Measurements from ENCODE around the gene CDY2B. TPM values are rescaled to one million over a fixed set of nuclear protein-coding genes. Genes with fewer than 3 reads are reported as not detected.
"Not testable (repeated sequence)": the region's sequence is repeated elsewhere in the genome, so short reads cannot be mapped to it uniquely, and the experiment has no call there.

The CDY2B gene, protein sequence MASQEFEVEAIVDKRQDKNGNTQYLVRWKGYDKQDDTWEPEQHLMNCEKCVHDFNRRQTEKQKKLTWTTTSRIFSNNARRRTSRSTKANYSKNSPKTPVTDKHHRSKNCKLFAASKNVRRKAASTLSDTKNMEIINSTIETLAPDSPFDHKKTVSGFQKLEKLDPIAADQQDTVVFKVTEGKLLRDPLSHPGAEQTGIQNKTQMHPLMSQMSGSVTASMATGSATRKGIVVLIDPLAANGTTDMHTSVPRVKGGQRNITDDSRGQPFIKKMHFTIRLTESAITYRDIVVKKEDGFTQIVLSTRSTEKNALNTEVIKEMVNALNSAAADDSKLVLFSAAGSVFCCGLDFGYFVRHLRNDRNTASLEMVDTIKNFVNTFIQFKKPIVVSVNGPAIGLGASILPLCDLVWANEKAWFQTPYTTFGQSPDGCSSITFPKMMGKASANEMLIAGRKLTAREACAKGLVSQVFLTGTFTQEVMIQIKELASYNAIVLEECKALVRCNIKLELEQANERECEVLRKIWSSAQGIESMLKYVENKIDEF
- polyA plus RNA-seq (not detected in 2 replicates), polyA minus RNA-seq (not detected in 2 replicates)

- not testable (repeated sequence) for H4K20me1 ChIP-seq (ENCODE audit: insufficient read depth); H3K9me3 ChIP-seq (ENCODE audit: low read length); H3K27me3 ChIP-seq (ENCODE audit: insufficient read depth, low read depth, low read length); H3F3A ChIP-seq (ENCODE audit: insufficient read depth, low read length, poor library complexity, severe bottlenecking); H3K9me2 ChIP-seq (ENCODE audit: insufficient read depth, low read length); H3K36me3 ChIP-seq (ENCODE audit: insufficient read depth, low read length); H3K4me2 ChIP-seq (ENCODE audit: low read length); H3K79me2 ChIP-seq (replicated peaks; ENCODE audit: insufficient read depth, low read length); H3K9ac ChIP-seq (ENCODE audit: low read length); H3K4me3 ChIP-seq (ENCODE audit: low read length); H2AFZ ChIP-seq (ENCODE audit: low read depth, low read length); H3K27ac ChIP-seq (ENCODE audit: low read length)
Measured at GRCh38 chrY:17880120-17880519, at the start of gene CDY2B. Gene CDY2B (minus strand): TSS chrY:17880220. CDS start chrY:17879892, 328 bp downstream.

DNA sequence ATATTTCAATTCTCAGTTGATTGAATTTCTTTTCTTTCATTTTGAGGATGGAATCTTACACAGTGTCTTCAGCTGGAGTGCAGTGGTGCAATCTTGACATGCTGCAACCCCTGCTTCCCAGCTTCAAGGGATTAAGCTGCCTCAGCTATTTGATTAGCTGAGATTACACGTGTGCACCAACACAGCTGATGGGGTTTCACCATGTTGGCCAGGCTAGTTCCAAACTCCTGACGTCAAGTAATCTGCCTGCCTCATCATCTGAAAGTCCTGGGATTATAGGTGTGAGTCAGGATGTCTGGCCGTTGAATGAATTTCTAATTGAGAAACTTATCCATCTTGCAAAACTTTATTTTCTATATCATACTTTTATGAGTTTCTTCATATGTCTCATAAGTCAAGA lies 28.0 kb upstream of the CDY2B start:
- not testable (repeated sequence) for H3K27ac ChIP-seq (ENCODE audit: low read length); H3K9me2 ChIP-seq (ENCODE audit: insufficient read depth, low read length); H3K4me2 ChIP-seq (ENCODE audit: low read length); H4K20me1 ChIP-seq (ENCODE audit: insufficient read depth); H3K79me2 ChIP-seq (replicated peaks; ENCODE audit: insufficient read depth, low read length); H3K36me3 ChIP-seq (ENCODE audit: insufficient read depth, low read length); H3K4me3 ChIP-seq (ENCODE audit: low read length); H3K9ac ChIP-seq (ENCODE audit: low read length); H3F3A ChIP-seq (ENCODE audit: insufficient read depth, low read length, poor library complexity, severe bottlenecking); H3K9me3 ChIP-seq (ENCODE audit: low read length); H2AFZ ChIP-seq (ENCODE audit: low read depth, low read length); H3K27me3 ChIP-seq (ENCODE audit: insufficient read depth, low read depth, low read length)

- H3K27me3 ChIP-seq (ENCODE audit: insufficient read depth, low read depth, low read length); H3K4me3 ChIP-seq (ENCODE audit: low read length); H3K27ac ChIP-seq (ENCODE audit: low read length); H3K79me2 ChIP-seq (replicated peaks; ENCODE audit: insufficient read depth, low read length); H3K9ac ChIP-seq (ENCODE audit: low read length); H3K9me3 ChIP-seq (ENCODE audit: low read length); H3K36me3 ChIP-seq (ENCODE audit: insufficient read depth, low read length); H3K9me2 ChIP-seq (ENCODE audit: insufficient read depth, low read length); H3F3A ChIP-seq (ENCODE audit: insufficient read depth, low read length, poor library complexity, severe bottlenecking); H3K4me2 ChIP-seq (ENCODE audit: low read length); H2AFZ ChIP-seq (ENCODE audit: low read depth, low read length); H4K20me1 ChIP-seq (ENCODE audit: insufficient read depth): not testable (repeated sequence)
Measured at GRCh38 chrY:17907351-17907750, 27.3 kb upstream of the CDY2B start.

- H4K20me1 ChIP-seq (ENCODE audit: insufficient read depth); H3K36me3 ChIP-seq (ENCODE audit: insufficient read depth, low read length); H3K27ac ChIP-seq (ENCODE audit: low read length); H3K27me3 ChIP-seq (ENCODE audit: insufficient read depth, low read depth, low read length); H3K4me3 ChIP-seq (ENCODE audit: low read length); H3K4me2 ChIP-seq (ENCODE audit: low read length); H3K9me3 ChIP-seq (ENCODE audit: low read length); H2AFZ ChIP-seq (ENCODE audit: low read depth, low read length); H3K9ac ChIP-seq (ENCODE audit: low read length); H3K79me2 ChIP-seq (replicated peaks; ENCODE audit: insufficient read depth, low read length); H3K9me2 ChIP-seq (ENCODE audit: insufficient read depth, low read length); H3F3A ChIP-seq (ENCODE audit: insufficient read depth, low read length, poor library complexity, severe bottlenecking): not testable (repeated sequence)
Measured at GRCh38 chrY:17881697-17882096, 1.7 kb upstream of the CDY2B start.

DNA sequence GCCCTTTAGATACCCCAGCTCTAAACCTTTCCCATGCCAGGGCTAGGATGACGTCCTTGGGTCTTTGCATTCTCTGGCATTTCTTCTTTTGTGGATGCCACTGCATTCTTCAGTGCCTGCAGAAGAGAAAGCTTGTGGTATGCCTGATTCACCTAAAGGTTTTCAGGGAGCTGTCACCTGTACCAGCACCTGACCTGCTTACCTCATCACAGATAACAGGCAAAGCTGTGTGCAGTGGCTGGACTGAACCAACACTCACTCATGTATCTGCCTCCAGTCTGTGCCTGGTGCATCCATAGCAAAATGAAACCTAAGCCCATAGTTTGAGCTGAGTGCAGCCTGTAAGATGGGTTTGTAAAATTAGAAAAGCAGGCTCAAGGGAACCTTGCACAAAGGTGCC lies 3.3 kb downstream of the CDY2B start:
- H4K20me1 ChIP-seq (ENCODE audit: insufficient read depth); H3K27me3 ChIP-seq (ENCODE audit: insufficient read depth, low read depth, low read length); H3K9me3 ChIP-seq (ENCODE audit: low read length); H3K4me3 ChIP-seq (ENCODE audit: low read length); H3K36me3 ChIP-seq (ENCODE audit: insufficient read depth, low read length); H3K9ac ChIP-seq (ENCODE audit: low read length); H3K4me2 ChIP-seq (ENCODE audit: low read length); H3K27ac ChIP-seq (ENCODE audit: low read length); H3K79me2 ChIP-seq (replicated peaks; ENCODE audit: insufficient read depth, low read length); H3K9me2 ChIP-seq (ENCODE audit: insufficient read depth, low read length); H3F3A ChIP-seq (ENCODE audit: insufficient read depth, low read length, poor library complexity, severe bottlenecking); H2AFZ ChIP-seq (ENCODE audit: low read depth, low read length): not testable (repeated sequence)

GRCh38 chrY:17875401-17875800 lies 4.6 kb downstream of the CDY2B start:
- not testable (repeated sequence) for H3K27me3 ChIP-seq (ENCODE audit: insufficient read depth, low read depth, low read length); H3K9me3 ChIP-seq (ENCODE audit: low read length); H3K36me3 ChIP-seq (ENCODE audit: insufficient read depth, low read length); H4K20me1 ChIP-seq (ENCODE audit: insufficient read depth); H3K4me3 ChIP-seq (ENCODE audit: low read length); H3K79me2 ChIP-seq (replicated peaks; ENCODE audit: insufficient read depth, low read length); H3F3A ChIP-seq (ENCODE audit: insufficient read depth, low read length, poor library complexity, severe bottlenecking); H3K27ac ChIP-seq (ENCODE audit: low read length); H3K4me2 ChIP-seq (ENCODE audit: low read length); H3K9me2 ChIP-seq (ENCODE audit: insufficient read depth, low read length); H2AFZ ChIP-seq (ENCODE audit: low read depth, low read length); H3K9ac ChIP-seq (ENCODE audit: low read length)

DNA sequence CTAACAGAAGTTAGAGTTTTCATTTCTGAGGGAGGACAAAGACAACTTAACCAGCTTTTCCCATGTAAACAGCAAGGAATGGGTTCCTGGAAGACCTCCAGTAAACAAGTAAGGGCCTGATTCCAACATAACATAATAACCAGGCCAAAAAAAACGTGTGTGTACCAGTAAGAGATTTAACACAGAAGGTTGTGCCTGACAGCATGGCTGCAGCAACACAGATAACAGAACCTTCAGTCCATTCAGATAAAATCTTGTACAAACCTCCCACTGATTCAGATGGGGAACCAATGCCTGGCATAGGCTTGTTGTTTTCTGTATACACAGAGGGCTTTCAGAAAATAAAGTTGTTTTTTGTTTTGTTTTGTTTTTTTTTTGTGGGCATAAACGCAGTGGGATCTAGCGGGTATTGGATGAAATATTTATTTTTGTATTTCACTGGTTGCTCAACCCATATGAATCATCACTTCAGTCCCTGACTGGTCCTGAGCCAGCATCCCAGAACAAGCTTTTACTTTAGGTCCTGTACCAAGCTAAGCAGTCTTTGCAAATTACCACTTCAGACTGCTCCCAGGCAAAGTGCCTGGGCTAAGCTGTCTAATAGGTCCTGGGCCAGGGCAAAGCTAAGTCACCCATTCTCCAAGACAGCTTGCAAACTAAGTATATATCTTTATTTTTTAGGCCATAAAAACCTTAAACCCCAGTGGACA lies 8.7 kb downstream of the CDY2B start:
- H3K9me3 ChIP-seq (ENCODE audit: low read length); H3K36me3 ChIP-seq (ENCODE audit: insufficient read depth, low read length); H3K9ac ChIP-seq (ENCODE audit: low read length); H3K4me2 ChIP-seq (ENCODE audit: low read length); H3K4me3 ChIP-seq (ENCODE audit: low read length); H4K20me1 ChIP-seq (ENCODE audit: insufficient read depth); H3K27ac ChIP-seq (ENCODE audit: low read length); H3K79me2 ChIP-seq (replicated peaks; ENCODE audit: insufficient read depth, low read length); H3K9me2 ChIP-seq (ENCODE audit: insufficient read depth, low read length); H3F3A ChIP-seq (ENCODE audit: insufficient read depth, low read length, poor library complexity, severe bottlenecking); H3K27me3 ChIP-seq (ENCODE audit: insufficient read depth, low read depth, low read length); H2AFZ ChIP-seq (ENCODE audit: low read depth, low read length): not testable (repeated sequence)

GRCh38 chrY:17870737-17871136 lies 9.3 kb downstream of the CDY2B start:
- H3K4me3 ChIP-seq (ENCODE audit: low read length); H4K20me1 ChIP-seq (ENCODE audit: insufficient read depth): not testable (repeated sequence)

More at GRCh38 chrY:17870737-17871136, 9.3 kb downstream of the CDY2B start:
- H3K36me3 ChIP-seq (ENCODE audit: insufficient read depth, low read length); H3K27ac ChIP-seq (ENCODE audit: low read length); H3K9ac ChIP-seq (ENCODE audit: low read length); H2AFZ ChIP-seq (ENCODE audit: low read depth, low read length); H3K4me2 ChIP-seq (ENCODE audit: low read length); H3K9me3 ChIP-seq (ENCODE audit: low read length); H3F3A ChIP-seq (ENCODE audit: insufficient read depth, low read length, poor library complexity, severe bottlenecking); H3K27me3 ChIP-seq (ENCODE audit: insufficient read depth, low read depth, low read length); H3K9me2 ChIP-seq (ENCODE audit: insufficient read depth, low read length); H3K79me2 ChIP-seq (replicated peaks; ENCODE audit: insufficient read depth, low read length): not testable (repeated sequence)

Data from neural cell (in vitro differentiated cells).